HG03432 (cell line): ENCODE results near the gene ITPKB.
A peak's percentile ranks its signal among the peaks of the same experiment; 100 is the strongest.

Experiments used
- ATAC-seq: cut with Tn5 transposase; IDR thresholded peaks from one replicate; pipeline ENCODE4 v1.9.1; 2021; ENCODE audit warnings: mild to moderate bottlenecking, moderate library complexity; ENCODE audit not compliant: unreplicated experiment

ITPKB gene

DNA sequence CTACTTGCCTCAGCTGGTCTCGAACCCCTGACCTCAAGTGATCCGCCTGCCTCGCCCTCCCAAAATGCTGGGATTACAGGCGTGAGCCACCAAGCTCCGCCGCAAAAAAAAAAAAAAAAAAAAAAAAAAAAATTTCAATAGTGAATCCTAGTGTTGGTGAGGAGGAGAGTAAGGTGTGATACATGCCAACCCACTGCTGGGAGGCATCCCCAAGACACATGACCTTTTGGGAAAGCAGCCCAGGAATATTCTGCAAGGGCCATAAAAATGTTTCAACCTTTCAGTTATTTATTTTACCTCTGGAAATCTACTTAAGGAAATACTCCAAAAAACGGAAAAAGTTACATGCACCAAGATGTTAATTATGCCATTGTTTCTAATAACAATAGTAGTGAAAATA lies 69.0 kb downstream of the ITPKB start:
- ATAC-seq: no peak

DNA sequence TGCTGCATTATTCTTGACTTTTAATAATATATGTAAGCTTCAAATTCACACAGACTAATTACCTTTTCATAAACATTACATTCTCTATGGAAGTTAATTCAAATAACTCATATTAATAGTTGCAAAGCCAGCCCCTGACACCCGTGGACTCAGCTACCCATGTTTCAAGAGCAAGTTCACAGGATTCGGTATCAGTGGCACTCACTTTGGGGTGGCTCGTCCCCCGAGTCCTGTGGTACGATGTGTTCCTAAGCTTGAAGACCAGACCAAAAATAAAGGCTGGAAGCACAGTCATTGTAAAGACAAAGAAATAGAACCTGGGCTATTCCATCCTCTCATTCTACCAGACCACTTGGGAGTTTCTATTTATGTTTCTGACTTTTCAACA lies 70.9 kb downstream of the ITPKB start:
- ATAC-seq: no peak

DNA sequence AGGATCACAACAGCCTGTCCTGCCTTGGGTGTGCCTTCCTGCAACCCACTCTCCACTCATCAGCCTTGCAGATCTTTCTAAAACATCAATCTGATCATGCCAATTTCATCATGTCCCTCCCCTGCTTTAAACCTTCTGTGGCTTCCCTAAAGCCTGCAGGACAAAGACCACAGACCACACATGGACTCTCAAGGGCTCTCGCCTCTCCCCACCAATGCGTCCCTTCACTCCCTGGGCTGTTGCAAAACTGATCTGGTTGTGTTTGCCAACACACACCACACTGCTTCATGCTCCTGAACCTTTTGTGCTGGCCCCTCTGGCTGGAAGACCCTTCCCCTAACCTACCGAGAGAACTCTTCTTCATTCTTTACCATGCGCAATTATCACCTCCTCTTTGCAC lies 72.4 kb downstream of the ITPKB start:
- no peak for ATAC-seq

DNA sequence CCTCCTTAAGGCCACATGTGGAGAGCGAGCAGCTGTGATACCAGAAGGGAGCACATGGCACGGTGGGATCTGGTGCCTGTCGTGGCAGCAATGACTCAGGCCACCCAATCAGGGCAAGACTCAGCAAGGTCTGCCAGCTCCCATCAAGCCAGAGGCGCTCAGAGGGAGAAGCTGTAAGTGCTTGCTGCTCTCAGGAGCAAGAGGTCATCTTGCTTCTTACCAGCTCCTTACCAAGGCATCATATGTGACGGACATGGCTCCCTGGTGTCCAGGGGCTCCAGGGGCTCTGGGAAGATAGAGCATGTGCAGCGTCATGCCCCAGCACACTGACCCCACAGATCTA lies 72.9 kb downstream of the ITPKB start:
- ATAC-seq: no peak

DNA sequence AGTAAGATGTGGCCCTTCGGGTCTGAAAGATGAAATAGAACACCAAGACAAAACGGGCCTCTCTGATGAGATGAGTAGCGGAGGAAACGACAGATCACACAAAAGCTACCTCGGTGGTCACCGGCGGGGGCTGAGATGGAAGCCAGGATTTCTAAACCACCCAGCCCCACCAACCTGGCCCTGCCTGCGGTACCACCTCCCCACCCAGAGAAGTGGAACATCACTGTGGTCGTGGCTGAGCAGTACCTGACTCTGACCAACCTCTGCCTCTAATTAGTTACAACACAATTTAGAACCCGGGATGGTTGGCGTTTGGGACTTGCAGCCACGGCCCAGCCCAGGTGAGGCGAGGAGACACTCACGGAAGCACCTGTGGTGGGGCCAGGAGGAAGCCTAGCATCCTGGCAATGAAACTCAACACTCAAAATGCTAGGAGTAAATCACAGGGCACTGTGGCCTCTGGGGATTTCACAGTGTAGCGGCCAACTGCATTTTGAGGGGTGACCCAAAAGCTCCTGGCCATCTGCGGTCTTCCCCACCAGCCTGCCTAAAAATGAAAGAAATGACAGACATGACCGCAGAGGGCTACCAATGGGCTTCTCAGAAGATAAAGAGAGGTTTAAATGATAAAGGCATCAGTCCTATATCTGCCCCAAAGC lies 73.4 kb downstream of the ITPKB start:
- ATAC-seq: no peak

DNA sequence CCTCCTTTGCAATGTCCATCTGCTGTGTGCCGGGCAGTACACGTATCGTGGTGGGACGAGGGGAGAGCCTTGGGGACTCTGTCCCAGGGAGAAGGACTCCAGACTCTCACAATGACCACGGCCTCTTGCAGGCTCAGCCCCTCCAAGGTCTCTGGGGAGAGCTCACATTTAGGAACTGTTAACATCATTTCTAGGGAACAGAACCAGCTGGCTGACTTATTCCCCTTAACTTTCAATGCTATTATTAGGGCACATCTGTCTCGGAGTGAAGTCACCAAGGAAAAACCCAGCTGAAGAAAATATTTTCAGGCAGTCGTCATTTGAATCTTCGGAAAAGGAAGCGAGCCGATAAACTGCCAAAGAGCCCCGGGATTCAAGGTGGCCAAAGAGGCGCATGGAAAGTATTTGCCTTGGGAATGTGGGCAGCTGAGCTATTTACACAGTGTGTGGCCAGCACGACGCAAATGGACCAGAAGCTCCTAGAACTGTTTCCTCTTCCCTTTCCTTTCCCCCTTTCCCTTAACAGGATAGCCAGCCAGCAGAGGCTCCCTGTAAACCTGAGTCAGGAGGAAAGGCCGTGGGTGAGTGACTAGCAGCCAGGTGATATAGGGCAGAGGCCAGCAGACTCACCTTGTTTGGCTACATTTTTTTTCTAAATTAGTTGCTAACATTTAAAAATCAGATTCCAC lies 74.5 kb downstream of the ITPKB start:
- no peak for ATAC-seq

DNA sequence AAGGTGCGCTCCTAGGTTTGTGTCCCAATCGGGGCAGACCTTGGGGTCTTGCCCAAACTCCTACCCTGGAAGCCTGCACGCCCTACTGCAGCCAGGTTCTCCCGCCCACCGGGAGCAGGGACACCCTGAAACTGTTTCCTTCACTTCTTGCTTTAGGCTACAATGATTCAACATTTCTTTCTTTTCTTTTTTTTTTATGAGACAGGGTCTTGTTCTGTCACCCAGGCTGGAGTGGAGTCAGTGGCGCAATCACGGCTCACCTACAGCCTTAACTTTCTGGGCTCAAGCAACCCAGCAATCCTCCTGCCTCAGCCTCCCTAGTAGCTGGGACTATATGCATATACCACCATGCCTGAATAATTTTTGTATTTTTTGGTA lies 75.8 kb downstream of the ITPKB start:
- no peak for ATAC-seq

DNA sequence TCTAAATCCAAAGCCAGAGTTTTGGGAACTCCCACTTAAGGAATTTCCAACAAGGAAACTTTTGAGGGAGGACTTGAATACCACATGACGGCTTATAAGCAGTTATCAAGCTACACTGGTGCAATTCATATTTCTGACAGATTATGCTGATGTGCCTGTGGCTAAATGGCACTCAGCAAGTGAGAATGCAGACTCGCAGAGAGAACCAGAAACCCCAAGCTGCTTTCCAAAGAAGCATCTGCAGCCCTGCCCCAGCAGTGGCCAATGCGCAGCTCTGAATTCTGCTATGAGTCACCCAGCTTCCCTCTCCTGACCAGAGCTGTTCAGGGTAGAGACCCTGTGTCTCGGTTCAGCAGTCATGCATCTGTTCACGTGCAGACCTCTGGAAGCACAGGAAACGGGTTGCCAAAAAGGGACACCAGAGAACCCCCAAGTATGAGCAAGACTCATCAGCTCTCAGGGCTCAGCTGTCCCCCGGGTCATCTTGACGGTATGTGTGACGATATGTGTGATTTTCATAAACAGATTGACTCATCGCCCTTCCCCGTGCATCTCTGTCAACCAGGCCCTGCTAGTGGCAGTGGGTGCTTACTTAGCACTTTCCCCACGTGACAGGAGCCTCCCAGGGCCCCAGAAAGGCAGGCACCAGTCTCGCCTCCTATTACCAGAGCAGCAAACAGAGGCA lies 76.3 kb downstream of the ITPKB start:
- ATAC-seq: peak; percentile 94

DNA sequence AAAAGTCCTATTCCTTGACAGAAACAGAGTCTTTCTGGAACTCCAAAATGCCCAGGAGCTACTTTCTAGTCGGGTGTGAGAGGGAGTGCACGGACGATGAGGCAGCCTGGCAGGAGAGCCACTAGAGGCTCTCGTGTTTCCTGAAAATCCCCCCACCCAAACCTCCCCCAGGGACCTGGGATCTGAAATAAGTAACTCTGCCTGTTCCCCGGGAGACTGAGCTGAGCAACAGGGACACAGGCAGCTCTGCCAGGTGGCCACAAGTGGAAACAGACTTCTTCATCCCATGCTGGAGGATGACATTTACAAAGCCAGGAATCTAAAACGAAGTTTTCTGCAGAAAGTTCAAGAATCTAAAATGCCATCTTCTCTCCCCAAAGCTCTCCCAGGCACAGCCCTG lies 77.1 kb downstream of the ITPKB start:
- no peak for ATAC-seq

DNA sequence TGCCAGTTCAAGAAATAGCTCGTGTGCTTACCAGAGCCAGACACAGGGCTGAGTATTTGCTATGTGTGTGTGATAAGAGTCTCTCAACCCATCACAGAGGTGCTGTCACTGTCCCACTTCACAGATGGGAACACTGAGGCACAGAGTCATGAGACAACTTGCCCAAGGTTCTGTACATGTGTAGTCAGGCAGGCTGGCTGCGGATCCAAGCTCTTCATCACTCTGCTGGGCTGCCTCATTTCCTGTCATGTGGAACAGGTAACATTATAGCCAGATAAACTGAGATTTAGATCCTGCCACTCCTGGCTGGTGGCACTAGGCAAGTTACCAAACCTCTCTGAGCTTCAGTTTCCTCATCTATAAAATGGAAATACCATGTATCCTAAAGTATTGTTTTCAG lies 77.8 kb downstream of the ITPKB start:
- ATAC-seq: no peak

DNA sequence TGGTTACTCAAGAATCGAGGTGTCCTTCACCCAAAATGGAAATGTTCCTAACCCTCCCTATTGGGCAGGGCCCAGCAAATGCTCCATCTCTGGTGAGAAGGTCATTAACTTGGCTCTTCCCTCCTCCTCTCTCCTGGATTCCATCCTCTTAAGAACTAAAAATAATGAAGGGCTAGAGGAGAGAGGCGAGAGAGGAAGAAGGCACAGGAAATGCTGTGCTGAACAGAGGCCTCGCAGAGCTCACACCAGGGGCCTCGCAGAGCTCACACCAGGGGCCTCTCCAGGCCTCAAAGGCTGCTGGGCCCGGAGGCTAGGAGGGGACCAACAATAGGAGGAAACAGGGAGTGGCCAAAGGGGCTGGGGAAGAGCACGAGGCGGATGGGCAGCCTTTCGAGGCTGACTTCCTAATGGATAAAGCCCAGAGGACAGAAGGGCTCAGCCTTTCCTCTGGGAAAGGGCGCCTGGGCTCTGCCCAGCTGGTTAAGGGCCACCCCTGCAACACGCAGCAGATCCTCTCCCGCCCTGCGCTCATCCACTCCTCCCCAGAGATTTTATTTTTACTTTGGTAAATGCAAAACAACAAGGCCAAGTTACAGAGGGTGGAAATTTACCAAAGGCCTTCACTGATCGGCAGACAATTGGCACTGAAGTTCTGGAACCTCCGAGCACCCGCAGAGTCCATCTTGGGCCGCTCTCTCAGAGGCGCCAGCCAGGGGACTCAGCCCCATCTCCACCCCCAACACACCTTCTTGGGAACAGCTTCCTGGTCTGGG lies 78.5 kb downstream of the ITPKB start:
- no peak for ATAC-seq

DNA sequence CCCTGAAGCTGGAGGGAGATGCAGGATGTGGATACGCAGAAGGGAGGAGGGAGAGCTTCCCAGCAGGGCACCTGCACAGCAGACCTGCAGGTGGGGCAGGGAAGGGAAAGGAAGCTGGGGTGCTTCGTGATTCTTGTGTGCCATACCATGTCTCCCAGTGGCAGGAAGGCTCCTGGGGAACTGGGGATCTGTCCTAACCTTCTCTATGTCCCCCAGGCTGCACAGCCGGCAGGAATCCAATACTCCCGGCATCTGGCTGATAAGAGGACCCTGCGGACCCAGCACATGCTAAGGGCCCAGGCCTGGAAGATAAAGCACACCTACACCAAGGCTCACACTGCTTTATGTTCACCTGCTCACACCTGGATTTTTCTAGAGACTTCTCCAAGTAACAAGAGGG lies 79.4 kb downstream of the ITPKB start:
- ATAC-seq: no peak

DNA sequence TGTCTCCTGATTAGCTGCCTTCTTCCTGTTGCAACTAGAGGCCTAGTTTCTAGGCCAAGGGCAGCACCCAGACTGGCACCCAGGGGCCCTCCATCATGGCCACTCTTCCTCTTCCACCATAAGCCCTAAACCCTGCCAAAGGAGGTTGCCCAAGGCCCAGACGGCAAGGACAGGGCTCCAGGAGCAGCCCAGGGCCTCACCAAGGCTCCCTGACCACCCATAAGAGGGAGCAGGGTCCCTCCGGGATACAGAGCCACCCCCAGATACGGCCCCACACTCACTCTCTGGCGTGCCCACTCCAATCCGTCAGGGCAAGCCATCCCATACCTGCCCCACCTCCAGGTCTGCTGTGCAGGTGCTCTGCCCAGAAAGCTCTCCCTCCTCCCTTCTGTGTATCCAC lies 79.9 kb downstream of the ITPKB start:
- no peak for ATAC-seq

DNA sequence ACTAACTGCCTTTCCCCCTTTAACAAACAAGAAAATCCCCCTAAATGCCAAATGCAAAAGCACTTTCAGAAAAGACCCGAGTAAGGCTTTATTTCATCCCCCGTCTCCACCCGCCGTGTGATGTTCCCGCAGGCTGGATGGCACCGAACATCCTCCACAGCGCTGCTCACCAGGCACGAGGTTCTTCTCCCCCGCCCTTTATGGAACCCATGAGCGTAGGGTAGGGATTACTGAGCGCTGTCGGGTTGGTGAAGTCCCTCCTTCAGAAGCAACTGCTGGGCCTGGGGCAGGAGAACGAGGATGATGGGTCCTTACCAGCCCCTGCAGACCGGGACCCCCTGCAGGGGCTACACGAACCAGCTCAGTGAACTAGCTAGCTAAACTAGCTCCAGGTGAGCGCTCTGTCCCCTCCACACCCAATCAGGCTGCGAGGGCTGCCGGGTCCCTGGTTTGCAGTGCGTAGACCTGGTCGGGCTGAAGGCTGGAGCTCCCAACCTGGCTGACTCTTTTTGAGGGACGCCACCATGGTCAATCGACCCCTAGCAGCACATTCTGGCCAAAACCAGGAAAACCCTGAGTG lies 80.4 kb downstream of the ITPKB start:
- ATAC-seq: no peak

DNA sequence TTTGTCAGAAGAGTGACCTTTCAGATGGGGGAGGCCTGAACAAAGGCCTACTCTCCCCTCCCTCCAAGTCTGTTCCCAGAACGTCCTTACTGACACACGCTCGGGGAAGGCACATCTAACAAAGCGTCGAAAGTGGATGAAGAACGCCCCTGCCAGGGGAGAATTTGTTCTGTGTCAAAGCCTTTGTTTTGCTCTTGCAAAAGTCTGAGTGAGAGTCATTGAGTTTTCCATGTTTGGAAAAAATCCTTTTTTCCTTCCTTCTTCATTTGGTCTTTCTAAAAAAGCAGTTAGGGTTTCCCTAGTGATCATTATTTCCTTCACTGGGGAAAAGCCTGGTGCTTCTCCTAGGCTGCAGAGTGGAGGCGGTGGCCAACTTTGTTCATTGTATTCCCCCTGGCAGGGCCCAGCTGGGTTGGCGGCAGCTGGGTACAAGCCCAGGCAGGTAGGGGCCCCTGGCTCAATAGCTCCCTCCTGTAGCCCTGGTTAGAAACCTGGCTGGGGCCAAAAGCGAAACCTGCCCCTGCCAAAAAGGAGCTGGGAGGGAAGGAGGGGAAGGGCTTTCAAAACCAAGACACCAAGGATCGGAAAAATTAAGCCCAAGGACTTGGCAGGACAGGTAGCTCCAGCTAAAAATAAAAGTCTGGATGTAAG lies 81.1 kb downstream of the ITPKB start:
- no peak for ATAC-seq

DNA sequence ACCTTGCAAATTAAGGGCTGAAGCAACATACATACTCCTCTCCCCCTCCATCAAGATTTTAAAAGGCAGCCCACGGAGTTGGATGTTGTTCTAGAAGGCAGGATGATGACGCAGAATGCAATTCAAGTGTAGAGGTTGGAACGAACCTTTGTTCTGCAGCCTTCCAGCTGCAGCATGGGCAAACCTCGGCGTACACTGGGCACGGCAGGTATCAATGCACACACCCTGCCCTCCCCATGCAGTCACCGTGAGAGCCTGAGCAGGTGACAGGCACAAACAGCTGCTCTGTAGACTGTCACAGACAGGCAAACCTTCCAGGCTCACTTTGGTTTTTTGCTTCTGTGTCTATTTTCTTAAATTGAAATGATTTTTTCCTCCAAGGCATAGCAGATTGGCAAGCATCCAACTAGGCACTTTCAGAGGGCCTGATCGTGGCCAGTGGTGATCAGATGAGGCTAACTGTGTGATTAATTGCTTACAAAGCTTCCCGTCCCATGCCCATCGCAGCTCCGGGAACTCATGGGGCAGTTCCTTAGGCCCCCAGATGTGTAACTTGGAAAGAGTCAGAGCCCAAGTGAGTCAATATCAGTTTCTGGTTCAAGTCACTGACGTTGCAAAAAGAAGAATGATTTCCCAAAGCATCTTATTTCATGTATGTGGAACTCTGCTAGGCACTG lies 82.3 kb downstream of the ITPKB start:
- no peak for ATAC-seq

DNA sequence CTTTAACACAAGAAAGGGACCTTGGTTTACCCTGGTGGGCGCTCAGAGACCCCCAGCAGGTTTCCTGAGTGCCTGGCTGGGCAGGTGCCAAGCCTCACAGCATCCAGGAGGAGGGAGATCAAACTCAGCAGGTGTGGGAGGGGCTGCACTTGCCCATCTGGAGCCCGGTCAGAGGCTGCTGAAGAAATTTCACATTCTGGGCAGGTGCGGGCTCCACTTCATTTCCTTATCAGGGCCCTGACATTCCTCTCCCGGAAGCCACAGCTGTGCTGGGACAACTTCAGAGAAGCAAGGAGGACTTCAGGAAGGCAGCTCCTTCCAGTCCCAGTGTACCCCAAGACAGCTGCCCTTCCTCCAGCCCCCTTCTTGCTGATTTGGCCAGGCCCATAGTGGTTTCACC lies 82.9 kb downstream of the ITPKB start:
- no peak for ATAC-seq

DNA sequence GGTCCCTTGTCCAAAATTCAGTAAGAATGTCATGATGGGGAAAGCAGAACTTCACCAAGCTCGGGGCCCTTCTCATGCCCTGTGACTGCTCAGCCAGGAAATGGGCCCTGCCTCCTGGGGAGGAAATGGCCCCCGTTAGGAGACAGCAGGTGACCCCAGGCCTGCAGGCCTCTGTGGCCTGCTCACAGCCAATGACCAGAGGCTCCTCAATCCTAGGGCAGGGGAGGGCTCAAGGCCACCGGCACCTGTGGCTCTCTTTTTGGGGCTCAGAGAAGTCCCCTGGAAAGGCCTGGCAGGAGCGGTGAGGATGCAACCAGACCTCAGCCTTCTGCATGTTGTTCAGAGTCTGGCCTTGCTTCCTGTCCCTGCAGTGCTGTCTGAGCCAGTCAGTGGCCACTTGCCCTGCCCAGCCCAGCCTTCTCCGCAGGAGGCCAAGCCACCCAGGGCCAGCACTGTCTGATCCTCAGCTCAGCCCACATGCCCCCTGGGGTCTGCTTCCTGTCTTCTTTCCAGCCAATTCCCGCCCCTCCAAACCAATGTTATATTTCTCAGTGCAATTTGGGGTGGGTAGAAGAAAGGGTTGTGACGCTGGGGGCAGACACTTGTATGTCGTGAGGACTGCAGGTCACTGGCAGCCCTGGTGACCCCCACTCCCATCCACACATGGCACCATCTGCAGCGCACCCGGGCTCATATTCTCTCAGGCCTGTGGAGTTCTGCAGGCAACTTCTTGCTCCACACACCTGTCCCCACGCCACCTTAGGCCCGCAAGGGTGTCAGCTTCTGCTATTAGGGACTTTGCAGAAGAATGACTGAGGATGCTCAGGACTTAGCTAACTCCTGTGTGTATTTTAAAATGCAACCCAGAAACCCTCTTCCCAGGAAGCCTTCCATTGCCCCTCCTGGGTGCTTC lies 83.6 kb downstream of the ITPKB start:
- no peak for ATAC-seq

DNA sequence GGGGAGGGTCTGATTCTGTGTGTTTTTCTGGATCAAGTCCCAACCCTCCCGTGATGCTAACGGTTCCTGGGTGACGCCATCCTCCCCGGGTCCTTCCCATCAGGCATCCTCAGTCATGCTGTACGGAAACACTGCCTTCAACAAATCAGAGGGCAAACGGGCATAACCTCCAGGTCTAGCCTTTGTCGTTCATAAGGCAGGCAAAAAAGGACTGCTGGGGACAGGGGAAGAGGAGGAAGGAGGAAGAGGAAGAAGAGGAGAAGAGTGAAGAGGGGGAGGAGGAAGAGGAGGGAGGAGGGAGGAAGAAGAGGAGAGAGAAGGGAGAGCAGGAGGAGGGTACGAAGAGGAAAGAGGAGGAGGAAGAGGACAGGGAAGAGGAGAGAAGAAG lies 84.4 kb downstream of the ITPKB start:
- no peak for ATAC-seq
